SJCRH30 (cell line): ENCODE data around the gene TRIM69. TPM values are rescaled to one million over a fixed set of nuclear protein-coding genes. Genes with fewer than 3 reads are reported as not detected.
"Not testable (repeated sequence)": the region's sequence is repeated elsewhere in the genome, so short reads cannot be mapped to it uniquely, and the experiment has no call there.

Source experiments
- DNase-seq, 2 experiments: peaks; one replicate each; pipeline ENCODE4 v3.0.0-alpha.2; 2015 to 2020
- H3K27ac ChIP-seq: fragments of 250-450 bp; sonication (Bioruptor Pico); 2 replicates; pipeline ENCODE4 v1.5.1; 2020; ENCODE audit warnings: mild to moderate bottlenecking, moderate library complexity
- H3K27me3 ChIP-seq: fragments of 250-450 bp; sonication (Bioruptor Pico); 2 replicates; pipeline ENCODE4 v1.5.1; 2020; ENCODE audit warnings: mild to moderate bottlenecking, moderate library complexity
- H3K36me3 ChIP-seq: fragments of 250-450 bp; sonication (Bioruptor Pico); 2 replicates; pipeline ENCODE4 v1.5.1; 2020; ENCODE audit warnings: mild to moderate bottlenecking, moderate library complexity
- H3K4me1 ChIP-seq: fragments of 250-450 bp; sonication (Bioruptor Pico); 2 replicates; pipeline ENCODE4 v1.5.1; 2020; ENCODE audit warnings: mild to moderate bottlenecking, moderate library complexity
- H3K4me3 ChIP-seq: fragments of 250-450 bp; sonication (Bioruptor Pico); 2 replicates; pipeline ENCODE4 v1.5.1; 2020; ENCODE audit warnings: mild to moderate bottlenecking, moderate library complexity
- H3K9me3 ChIP-seq: fragments of 250-450 bp; sonication (Bioruptor Pico); replicated peaks from 2 replicates; pipeline ENCODE4 v1.5.1; 2020; ENCODE audit warnings: mild to moderate bottlenecking, moderate library complexity
- total RNA-seq: library from RNA; depleted of rRNA; stranded (reverse); fragments of >200 nt; shearing (Covaris generic); gene quantifications from 2 replicates; pipeline ENCODE4 v1.2.3, GENCODE V29; 2014; rRNA removed

Gene TRIM69, protein sequence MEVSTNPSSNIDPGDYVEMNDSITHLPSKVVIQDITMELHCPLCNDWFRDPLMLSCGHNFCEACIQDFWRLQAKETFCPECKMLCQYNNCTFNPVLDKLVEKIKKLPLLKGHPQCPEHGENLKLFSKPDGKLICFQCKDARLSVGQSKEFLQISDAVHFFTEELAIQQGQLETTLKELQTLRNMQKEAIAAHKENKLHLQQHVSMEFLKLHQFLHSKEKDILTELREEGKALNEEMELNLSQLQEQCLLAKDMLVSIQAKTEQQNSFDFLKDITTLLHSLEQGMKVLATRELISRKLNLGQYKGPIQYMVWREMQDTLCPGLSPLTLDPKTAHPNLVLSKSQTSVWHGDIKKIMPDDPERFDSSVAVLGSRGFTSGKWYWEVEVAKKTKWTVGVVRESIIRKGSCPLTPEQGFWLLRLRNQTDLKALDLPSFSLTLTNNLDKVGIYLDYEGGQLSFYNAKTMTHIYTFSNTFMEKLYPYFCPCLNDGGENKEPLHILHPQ
- total RNA-seq, result 13.9 and 15.7 TPM in 2 replicates

DNA sequence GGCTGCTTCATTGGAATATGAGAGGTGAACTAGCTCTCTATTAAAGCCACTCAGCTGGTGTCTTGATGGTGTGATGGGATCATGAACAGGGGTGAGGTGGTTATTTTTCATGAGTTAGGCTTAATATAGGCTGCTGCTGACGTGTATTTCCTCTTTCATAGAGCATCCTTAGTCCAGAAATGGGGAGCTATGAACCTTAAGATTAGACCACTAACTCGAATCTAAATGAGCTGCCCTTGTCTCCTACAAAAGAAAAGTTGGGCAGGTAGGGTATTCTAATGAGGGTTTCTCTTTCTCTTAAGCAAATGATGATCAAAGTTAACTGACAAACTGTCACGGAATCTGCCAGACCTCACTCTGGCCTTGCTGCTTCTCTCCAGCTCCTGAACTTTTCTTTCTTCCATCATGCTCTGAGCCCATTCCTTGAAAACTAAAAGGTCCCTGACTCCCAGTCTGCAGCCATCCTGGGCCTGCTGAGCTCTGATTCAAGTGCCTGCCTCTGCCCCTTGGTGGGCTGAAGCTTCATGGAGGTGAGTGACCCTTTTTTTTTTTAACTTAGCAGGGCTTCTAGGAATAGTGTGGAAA is at the start of gene TRIM69:
Gene TRIM69, plus strand, starts transcription at position 348 of the 585 bp plus-strand sequence. Its CDS starts 177 bp downstream, at position 525.
- Histone ChIP-seq H3K27ac (no peak within 1 kb of the TSS), H3K27me3 (no peaks in the 10 kb centered on the region)
- DNase-seq, result no peak

DNA sequence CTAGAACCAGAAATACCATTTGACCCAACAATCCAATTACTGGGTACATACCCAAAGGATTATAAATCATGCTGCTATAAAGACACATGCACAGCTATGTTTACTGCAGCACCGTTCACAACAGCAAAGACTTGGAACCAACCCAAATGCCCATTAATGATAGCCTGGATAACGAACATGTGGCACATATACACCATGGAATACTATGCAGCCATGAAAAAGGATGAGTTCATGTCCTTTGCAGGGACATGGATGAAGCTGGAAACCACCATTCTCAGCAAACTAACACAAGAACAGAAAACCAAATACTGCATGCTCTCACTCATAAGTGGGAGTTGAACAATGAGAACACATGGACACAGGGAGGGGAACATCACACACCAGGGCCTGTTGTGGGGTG is 47.0 kb upstream of the TRIM69 start:
- not testable (repeated sequence) for H3K36me3 ChIP-seq, H3K27me3 ChIP-seq, DNase-seq, H3K4me1 ChIP-seq, H3K4me3 ChIP-seq, H3K9me3 ChIP-seq, H3K27ac ChIP-seq

More for the DNA sequence above, at the start of gene TRIM69:
- H3K4me3 ChIP-seq, result no peak within 1 kb of the TSS
- H3K9me3 ChIP-seq, result no peaks in the 10 kb centered on the region
- no peaks in the 10 kb centered on the region for H3K36me3 ChIP-seq
- H3K4me1 ChIP-seq, result peaks cover 4% of the 10 kb centered on the region; the same call in 1 of the 2 replicates

DNA sequence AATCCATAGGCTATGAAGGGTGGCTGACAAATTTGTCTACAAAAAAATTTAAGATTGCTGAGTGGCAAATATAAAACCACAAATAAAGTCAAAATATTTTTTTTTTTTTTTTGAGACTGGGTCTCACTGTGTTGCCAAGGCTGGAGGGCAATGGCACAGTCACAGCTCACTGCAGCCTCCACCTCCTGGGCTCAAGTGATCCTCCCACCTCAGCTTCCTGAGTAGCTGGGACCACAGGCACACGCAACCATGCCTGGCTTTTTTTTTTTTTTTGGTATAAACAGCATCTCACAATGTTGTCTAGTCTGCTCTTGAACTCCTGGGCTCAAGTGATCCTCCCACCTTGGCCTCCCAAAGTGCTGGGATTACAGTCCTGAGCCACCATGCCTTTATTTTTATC is 46.1 kb upstream of the TRIM69 start:
- H3K4me1 ChIP-seq, H3K27me3 ChIP-seq: not testable (repeated sequence)

DNA sequence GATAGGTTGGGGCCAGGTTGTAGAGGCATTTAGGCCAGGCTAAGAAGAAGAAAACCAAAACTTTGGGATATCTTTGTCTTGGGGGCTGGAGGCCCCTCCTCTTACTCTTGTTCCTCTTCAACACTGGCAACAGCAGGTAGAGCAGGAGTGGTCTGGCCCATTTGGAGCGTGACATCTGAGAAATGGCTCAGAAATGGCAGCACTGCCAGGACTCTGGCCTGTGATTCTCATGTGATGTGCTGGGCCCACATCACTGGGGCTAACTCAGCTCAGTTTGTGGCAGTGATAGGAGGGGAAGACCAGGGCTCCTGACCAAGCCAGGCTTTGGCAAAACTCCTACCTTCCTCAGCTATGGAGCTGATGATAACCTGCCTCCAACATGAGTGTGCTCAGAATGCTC is 43.7 kb upstream of the TRIM69 start:
- no peak for DNase-seq
- Histone ChIP-seq H3K4me1 (no peaks in the 10 kb centered on the region), H3K9me3 (peaks cover 4% of the 10 kb centered on the region; the same call in 1 of the 2 replicates), H3K4me3 (no peak overlapping the region), H3K27me3 (peaks cover 8% of the 10 kb centered on the region; the same call in 1 of the 2 replicates), H3K36me3 (no peaks in the 10 kb centered on the region), H3K27ac (no peak overlapping the region)

More for the DNA sequence above, 46.1 kb upstream of the TRIM69 start:
- not testable (repeated sequence) for DNase-seq, H3K9me3 ChIP-seq, H3K4me3 ChIP-seq, H3K36me3 ChIP-seq, H3K27ac ChIP-seq

DNA sequence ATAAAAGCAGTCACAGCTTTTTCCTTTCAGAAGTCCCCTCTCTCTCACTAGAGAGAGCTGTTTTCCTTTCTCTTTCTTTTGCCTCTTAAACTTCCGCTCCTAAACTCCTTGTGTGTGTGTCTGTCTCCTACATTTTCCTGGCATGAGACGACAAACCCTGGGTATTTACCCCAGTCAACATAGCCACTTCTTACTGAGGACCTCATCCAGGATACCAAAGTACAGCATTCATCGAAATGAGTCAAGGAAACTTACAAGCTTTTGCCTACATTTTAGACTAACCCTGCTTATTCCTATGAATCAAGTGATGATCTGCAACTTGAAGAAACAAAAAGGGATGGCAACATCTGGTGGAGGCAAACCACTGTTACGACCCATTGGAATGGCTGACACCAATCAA is 41.9 kb upstream of the TRIM69 start:
- no peaks in the 10 kb centered on the region for H3K4me1 ChIP-seq
- H3K27me3 ChIP-seq, result peaks cover 8% of the 10 kb centered on the region; the same call in 1 of the 2 replicates
- no peaks in the 10 kb centered on the region for H3K36me3 ChIP-seq
- DNase-seq, result no peak
- H3K9me3 ChIP-seq, result no peaks in the 10 kb centered on the region
- H3K4me3 ChIP-seq, result no peak overlapping the region
- H3K27ac ChIP-seq, result no peak overlapping the region

DNA sequence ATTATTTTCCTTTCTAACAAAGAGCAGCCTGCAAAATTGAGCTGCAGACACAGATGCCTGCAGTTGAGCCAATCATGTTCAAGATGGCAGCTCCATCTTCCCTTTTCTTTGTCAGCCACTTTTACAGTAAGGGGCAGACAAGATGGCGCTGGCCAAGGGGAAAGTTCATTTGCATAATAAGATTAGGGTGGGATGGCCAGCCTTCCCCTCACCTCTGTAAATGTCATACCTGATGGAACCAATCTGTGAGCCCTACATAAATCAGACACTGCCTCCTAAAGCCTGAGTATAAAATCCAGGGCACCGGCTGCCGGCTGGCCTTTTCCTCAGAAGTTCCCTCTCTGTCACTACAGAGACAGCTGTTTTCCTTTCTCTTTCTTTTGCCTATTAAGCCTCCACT is 41.0 kb upstream of the TRIM69 start:
- 0 out of 2 replicates have a peak, but pooled peaks cover 2% of the 10 kb centered on the region for H3K9me3 ChIP-seq
- H3K27ac ChIP-seq, result no peak overlapping the region
- H3K4me1 ChIP-seq, result no peaks in the 10 kb centered on the region

DNA sequence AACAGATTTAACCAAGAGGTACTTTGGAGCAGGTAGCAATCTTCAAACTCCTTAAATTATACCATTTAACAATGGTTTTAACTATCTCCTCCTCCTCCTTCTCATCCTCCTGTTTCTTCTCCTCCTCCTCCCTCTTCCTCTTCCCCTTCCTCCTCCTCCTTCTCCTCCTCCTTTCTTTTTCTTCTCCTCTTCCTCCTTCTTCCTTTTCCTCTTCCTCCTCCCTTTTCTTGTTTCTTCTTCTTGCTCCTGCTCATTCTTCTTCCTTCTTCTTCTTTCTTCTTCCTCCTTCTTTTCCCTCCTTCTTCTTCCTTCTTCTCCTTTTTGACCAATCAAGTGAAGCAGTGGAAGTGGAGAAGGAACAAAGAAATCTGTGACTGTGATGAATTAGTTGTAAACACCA is 39.3 kb upstream of the TRIM69 start:
- H3K4me1 ChIP-seq, result no peaks in the 10 kb centered on the region
- no peak overlapping the region for H3K4me3 ChIP-seq
- H3K9me3 ChIP-seq, result peaks cover 2% of the 10 kb centered on the region; the same call in 1 of the 2 replicates
- no peaks in the 10 kb centered on the region for H3K36me3 ChIP-seq
- DNase-seq, result no peak
- H3K27ac ChIP-seq, result no peak overlapping the region
- H3K27me3 ChIP-seq, result peaks cover 9% of the 10 kb centered on the region; the same call in 1 of the 2 replicates

More for the DNA sequence above, 41.0 kb upstream of the TRIM69 start:
- Histone ChIP-seq H3K4me3 (peak overlapping the region; percentile 30), H3K36me3 (no peaks in the 10 kb centered on the region), H3K27me3 (peaks cover 11% of the 10 kb centered on the region; the same call in 1 of the 2 replicates)
- peak in 1 of 2 experiments; percentile 24 for DNase-seq

DNA sequence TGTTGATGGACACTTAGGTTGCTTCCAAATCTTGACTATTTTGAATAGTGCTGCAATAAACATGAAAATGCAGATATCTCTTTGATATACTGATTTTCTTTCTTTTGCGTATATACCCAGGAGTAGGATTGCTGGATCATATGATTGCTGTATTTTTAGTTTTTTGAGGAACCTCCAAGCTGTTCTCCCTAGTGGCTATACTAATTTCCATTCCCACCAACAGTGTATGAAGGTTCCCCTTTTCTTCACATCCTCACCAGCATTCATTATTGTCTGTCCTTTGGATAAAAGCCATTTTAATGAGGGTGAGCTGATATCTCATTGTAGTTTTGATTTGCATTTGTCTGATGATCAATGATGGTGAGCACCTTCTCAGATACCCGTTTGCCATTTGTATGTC is 37.7 kb upstream of the TRIM69 start:
- Histone ChIP-seq H3K27me3 (0 out of 2 replicates have a peak, but pooled peaks cover 3% of the 10 kb centered on the region), H3K4me1 (no peaks in the 10 kb centered on the region), H3K27ac (no peak overlapping the region), H3K4me3 (no peak overlapping the region), H3K36me3 (no peaks in the 10 kb centered on the region), H3K9me3 (peaks cover 2% of the 10 kb centered on the region; the same call in 1 of the 2 replicates)
- DNase-seq, result no peak

DNA sequence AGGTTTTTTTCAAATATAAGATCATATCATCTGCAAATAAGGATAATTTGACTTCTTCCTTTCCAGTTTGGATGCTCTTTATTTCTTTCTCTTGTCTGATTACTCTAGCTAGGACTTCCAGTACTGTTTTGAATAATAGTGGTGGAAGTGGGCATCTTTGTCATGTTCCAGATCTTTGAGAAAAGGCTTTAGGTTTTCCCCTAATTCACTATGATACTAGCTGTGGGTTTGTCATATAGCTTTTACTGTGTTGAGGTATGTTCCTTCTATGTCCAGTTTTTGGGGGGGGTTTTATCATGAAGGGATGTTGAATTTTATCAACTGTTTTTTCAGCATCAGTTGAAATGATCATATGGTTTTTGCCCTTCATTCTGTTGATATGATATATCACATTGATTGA is 35.7 kb upstream of the TRIM69 start:
- H3K9me3 ChIP-seq, H3K4me1 ChIP-seq, DNase-seq, H3K4me3 ChIP-seq, H3K27ac ChIP-seq, H3K27me3 ChIP-seq, H3K36me3 ChIP-seq: not testable (repeated sequence)

DNA sequence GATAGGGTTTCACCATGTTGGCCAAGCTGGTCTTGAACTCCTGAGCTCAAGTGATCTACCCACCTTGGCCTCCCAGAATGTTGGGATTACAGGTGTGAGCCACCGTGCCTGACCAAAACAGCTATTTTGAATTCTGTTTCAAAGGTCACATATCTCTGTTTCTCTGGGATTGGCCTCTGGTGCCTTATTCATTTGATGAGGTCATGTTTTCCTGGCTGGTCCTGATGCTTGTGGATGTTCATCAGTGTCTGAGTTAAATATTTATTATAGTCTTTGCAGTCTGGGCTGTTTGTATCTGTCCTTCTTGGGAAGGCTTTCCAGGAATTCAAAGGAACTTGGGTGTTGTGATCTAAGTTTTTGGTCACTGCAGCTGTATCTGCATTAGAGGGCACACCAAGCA is 30.3 kb upstream of the TRIM69 start:
- no peaks in the 10 kb centered on the region; the same call in 1 of the 2 replicates for H3K4me1 ChIP-seq
- no peaks in the 10 kb centered on the region for H3K36me3 ChIP-seq
- H3K4me3 ChIP-seq, result no peak overlapping the region
- no peaks in the 10 kb centered on the region for H3K27me3 ChIP-seq
- DNase-seq, result no peak
- no peaks in the 10 kb centered on the region; the same call in 1 of the 2 replicates for H3K9me3 ChIP-seq
- H3K27ac ChIP-seq, result no peak overlapping the region

DNA sequence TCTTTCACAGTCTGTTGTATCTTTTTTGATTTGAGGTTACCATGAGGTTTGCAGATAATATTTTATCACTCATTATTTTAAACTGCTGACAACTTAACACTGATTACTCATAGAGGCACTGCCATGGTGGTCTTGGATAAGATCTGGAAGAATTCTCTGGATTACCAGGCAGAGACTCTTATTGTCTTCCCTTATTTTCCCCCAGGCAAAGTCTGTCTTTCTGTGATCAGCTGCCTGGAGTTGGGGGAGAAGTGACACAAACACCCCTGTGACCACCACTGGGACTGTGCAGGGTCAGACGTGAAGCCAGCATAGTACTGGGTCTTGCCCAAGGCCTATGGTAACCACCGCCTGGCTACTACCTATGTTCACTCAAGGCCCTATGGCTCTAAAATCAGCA is 29.9 kb upstream of the TRIM69 start:
- H3K27ac ChIP-seq, result no peak overlapping the region
- no peaks in the 10 kb centered on the region for H3K36me3 ChIP-seq
- peak in 1 of 2 experiments; percentile 22 for DNase-seq
- no peaks in the 10 kb centered on the region; the same call in 1 of the 2 replicates for H3K4me1 ChIP-seq
- no peak overlapping the region for H3K4me3 ChIP-seq
- H3K27me3 ChIP-seq, result no peaks in the 10 kb centered on the region
- H3K9me3 ChIP-seq, result no peaks in the 10 kb centered on the region; the same call in 1 of the 2 replicates

DNA sequence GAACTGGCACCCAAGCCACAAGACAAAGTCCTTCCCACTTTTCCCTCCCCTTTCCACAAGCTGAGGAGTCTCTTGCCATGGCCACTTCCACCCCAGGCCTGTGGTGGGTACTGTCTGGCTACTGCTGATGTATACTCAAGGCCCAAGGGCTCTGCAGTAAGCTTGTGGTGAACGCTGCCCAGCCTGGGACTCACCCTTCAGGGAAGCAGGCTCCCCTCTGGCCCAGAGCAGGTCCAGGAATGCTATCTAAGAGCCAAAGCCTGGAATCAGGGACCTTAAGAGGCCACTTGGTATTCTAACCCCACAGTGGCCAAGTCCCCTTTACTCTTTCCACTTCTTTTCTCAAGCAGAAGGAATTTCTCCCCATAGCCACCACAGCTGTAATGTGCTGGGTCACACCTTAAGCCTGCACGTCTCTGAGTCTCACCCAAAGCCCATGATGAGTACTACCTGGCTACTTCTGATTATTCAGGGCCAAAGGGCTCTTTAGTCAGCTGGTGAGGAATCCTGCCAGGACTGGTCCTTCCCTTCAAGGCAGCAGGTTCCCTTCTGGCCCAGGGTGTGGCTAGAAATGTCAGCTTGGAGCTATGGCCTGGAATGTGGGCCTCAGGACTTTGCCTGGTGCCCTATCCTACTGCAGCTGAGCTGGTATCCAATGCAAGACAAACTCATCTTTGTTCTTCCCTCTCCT is 29.2 kb upstream of the TRIM69 start:
- H3K27me3 ChIP-seq, result no peaks in the 10 kb centered on the region
- H3K27ac ChIP-seq, result no peak overlapping the region
- no peak for DNase-seq
- H3K36me3 ChIP-seq, result no peaks in the 10 kb centered on the region
- H3K4me1 ChIP-seq, result no peaks in the 10 kb centered on the region; the same call in 1 of the 2 replicates
- H3K4me3 ChIP-seq, result no peak overlapping the region
- H3K9me3 ChIP-seq, result no peaks in the 10 kb centered on the region; the same call in 1 of the 2 replicates

DNA sequence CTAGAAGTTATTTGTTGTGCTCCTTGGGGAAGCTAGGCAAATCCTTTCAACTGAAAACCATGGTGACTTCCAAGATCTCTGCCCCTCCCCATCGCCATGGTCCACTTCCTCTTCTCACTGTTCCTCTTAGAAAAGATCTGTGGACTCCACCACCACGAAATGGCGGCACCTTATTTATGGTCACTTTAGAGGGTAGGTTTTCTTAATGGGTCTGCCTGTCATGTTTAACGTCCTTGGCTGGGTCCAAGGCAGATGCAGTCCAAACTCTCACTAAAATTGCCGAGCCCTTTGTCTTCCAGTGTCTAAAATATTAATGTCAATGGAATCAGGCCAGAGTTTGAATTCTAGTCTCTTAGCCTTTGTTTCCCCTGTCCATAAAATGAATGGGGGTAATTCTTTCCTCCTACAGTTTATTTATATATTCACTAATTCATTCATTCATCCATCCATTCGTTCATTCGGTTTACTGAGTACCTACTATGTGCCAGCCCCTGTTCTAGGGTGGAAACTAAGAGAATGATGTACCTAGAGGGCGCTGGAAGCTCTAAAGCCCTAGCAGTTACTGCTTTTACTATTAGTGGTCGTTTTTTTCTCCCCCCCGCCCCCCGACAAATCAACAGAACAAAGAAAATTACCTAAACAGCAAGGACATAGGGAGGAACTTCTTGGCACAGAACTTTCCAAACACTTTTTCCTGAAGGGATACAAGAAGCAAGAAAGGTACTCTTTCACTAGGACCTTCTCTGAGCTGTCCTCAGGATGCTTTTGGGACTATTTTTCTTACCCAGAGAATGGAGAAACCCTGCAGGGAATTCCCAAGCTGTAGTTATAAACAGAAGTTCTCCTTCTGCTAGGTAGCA is 25.9 kb upstream of the TRIM69 start:
- Histone ChIP-seq H3K9me3 (no peaks in the 10 kb centered on the region), H3K27ac (peak overlapping the region; percentile 79; the same call in 1 of the 2 replicates), H3K27me3 (no peaks in the 10 kb centered on the region), H3K4me3 (peak overlapping the region; percentile 87), H3K4me1 (peaks cover 6% of the 10 kb centered on the region; the same call in 1 of the 2 replicates), H3K36me3 (peaks cover 6% of the 10 kb centered on the region)
- DNase-seq, result no peak
